Smooth muscle cell (in vitro differentiated cells): ENCODE data around the gene GORASP1. TPM values are rescaled to one million over a fixed set of nuclear protein-coding genes. Genes with fewer than 3 reads are reported as not detected.

Experiments used
- DNase-seq: peaks from one replicate; lab custom pipeline; 2025; ENCODE audit not compliant: unreplicated experiment; lab: John Stamatoyannopoulos, UW
- H2AFZ ChIP-seq: fragments of 200-600 bp; sonication (generic); 2 replicates; pipeline ENCODE4 v1.6.0; 2016; ENCODE audit warnings: antibody characterized with exemption, low read depth, mild to moderate bottlenecking
- H3F3A ChIP-seq: fragments of 200-600 bp; sonication (generic); 2 replicates; pipeline ENCODE4 v1.6.0; 2017; ENCODE audit warnings: antibody characterized with exemption, low read depth
- H3K27ac ChIP-seq: fragments of 200-600 bp; sonication (generic); 2 replicates; pipeline ENCODE4 v1.5.1; 2016; ENCODE audit warnings: low read depth, mild to moderate bottlenecking
- H3K27me3 ChIP-seq: fragments of 200-600 bp; sonication (generic); 2 replicates; pipeline ENCODE4 v1.6.1; 2016; ENCODE audit warnings: low read depth, mild to moderate bottlenecking
- H3K36me3 ChIP-seq: fragments of 200-600 bp; sonication (generic); 2 replicates; pipeline ENCODE4 v1.5.1; 2016; ENCODE audit warnings: low read depth
- H3K4me1 ChIP-seq: fragments of 200-600 bp; sonication (generic); 2 replicates; pipeline ENCODE4 v1.5.1; 2016; ENCODE audit warnings: low read depth
- H3K4me2 ChIP-seq: fragments of 200-600 bp; sonication (generic); 2 replicates; pipeline ENCODE4 v1.6.0; 2016; ENCODE audit warnings: mild to moderate bottlenecking
- H3K4me3 ChIP-seq: fragments of 200-600 bp; sonication (generic); 2 replicates; pipeline ENCODE4 v1.5.1; 2016; ENCODE audit warnings: mild to moderate bottlenecking
- H3K79me2 ChIP-seq: fragments of 200-600 bp; sonication (generic); 2 replicates; pipeline ENCODE4 v1.6.0; 2016; ENCODE audit warnings: low read depth, mild to moderate bottlenecking
- H3K9ac ChIP-seq: fragments of 200-600 bp; sonication (generic); 2 replicates; pipeline ENCODE4 v1.6.0; 2016; ENCODE audit warnings: low read depth
- H3K9me3 ChIP-seq: fragments of 200-600 bp; sonication (generic); replicated peaks from 2 replicates; pipeline ENCODE4 v1.5.1; 2016; ENCODE audit warnings: low read depth
- H4K20me1 ChIP-seq: fragments of 200-600 bp; sonication (generic); 2 replicates; pipeline ENCODE4 v1.6.0; 2016; ENCODE audit warnings: low read depth
- CTCF ChIP-seq: fragments of 200-600 bp; sonication (generic); IDR thresholded peaks from 2 replicates; pipeline ENCODE4 v1.5.1; 2017; ENCODE audit warnings: borderline replicate concordance, mild to moderate bottlenecking, antibody characterized with exemption; ENCODE audit not compliant: insufficient read depth, poor library complexity, severe bottlenecking
- WGBS: methylation state at CpG from one replicate; pipeline ENCODE4 v1.1.7; 2016; ENCODE audit warnings: low lambda C conversion rate; 5-methylcytosine and 5-hydroxymethylcytosine counted together
- polyA plus RNA-seq: library from polyadenylated mRNA; unstranded; fragments of >200 nt; fragmentation: Nextera tagmentation; extraction: Ambion mirVana; gene quantifications from 2 replicates; pipeline ENCODE4 v1.2.1, GENCODE V29; 2016
- total RNA-seq: library from RNA; depleted of rRNA; stranded (reverse); fragments of >200 nt; gene quantifications from 2 replicates; pipeline ENCODE4 v1.2.3, GENCODE V29; 2014

Gene GORASP1
- total and polyA plus RNA-seq, 2 experiments from 2014 or later = 29.5 to 41.6 TPM

GRCh38 chr3:39056151-39056550 lies 51.3 kb downstream of the GORASP1 start:
- Histone ChIP-seq H4K20me1 (peaks cover 56% of the 10 kb centered on the region), H2AFZ (no peak overlapping the region), H3K4me3 (no peak overlapping the region), H3K9ac (no peak overlapping the region), H3K4me1 (peaks cover 11% of the 10 kb centered on the region), H3K27ac (no peak overlapping the region), H3K27me3 (no peaks in the 10 kb centered on the region), H3K9me3 (no peaks in the 10 kb centered on the region), H3K79me2 (peaks cover 89% of the 10 kb centered on the region), H3K36me3 (no peaks in the 10 kb centered on the region), H3F3A (no peaks in the 10 kb centered on the region), H3K4me2 (no peak overlapping the region)
- no peak for DNase-seq
- no peak for TF ChIP-seq CTCF
- 98% methylated on average over 3 of the region's 3 CpGs for WGBS

GRCh38 chr3:39053696-39054095 lies 53.7 kb downstream of the GORASP1 start:
- H3K4me2 ChIP-seq = peak overlapping the region; percentile 96
- no peaks in the 10 kb centered on the region for H3K27me3 ChIP-seq
- no peak for DNase-seq
- H2AFZ ChIP-seq = no peak overlapping the region
- peaks cover 47% of the 10 kb centered on the region for H4K20me1 ChIP-seq
- no peak overlapping the region for H3K9ac ChIP-seq
- no peak overlapping the region for H3K4me3 ChIP-seq
- H3F3A ChIP-seq = no peaks in the 10 kb centered on the region
- TF ChIP-seq CTCF = no peak
- peaks cover 66% of the 10 kb centered on the region for H3K79me2 ChIP-seq
- no peak overlapping the region for H3K27ac ChIP-seq
- WGBS = 95% methylated on average over 2 of the region's 2 CpGs
- H3K4me1 ChIP-seq = peaks cover 11% of the 10 kb centered on the region
- no peaks in the 10 kb centered on the region for H3K9me3 ChIP-seq
- no peaks in the 10 kb centered on the region for H3K36me3 ChIP-seq

GRCh38 chr3:39052583-39052982 lies 54.8 kb downstream of the GORASP1 start:
- TF ChIP-seq CTCF = no peak
- Histone ChIP-seq H3K9me3 (no peaks in the 10 kb centered on the region), H4K20me1 (peaks cover 36% of the 10 kb centered on the region), H3K36me3 (no peaks in the 10 kb centered on the region), H3K4me3 (peak overlapping the region; percentile 84), H3K4me1 (peaks cover 11% of the 10 kb centered on the region), H3K4me2 (peak overlapping the region; percentile 96), H3K9ac (peak overlapping the region; percentile 98), H3K79me2 (peaks cover 56% of the 10 kb centered on the region), H3K27me3 (no peaks in the 10 kb centered on the region), H3F3A (no peaks in the 10 kb centered on the region), H2AFZ (peak overlapping the region; percentile 91), H3K27ac (peak overlapping the region; percentile 93)
- 6% methylated on average over 11 of the region's 11 CpGs for WGBS
- no peak for DNase-seq

- Histone ChIP-seq H4K20me1 (peaks cover 34% of the 10 kb centered on the region), H3K4me2 (peak within 1 kb of the TSS; percentile 96), H3F3A (no peaks in the 10 kb centered on the region), H3K4me3 (peak within 1 kb of the TSS; percentile 84), H3K27ac (peak within 1 kb of the TSS; percentile 93), H3K4me1 (peaks cover 11% of the 10 kb centered on the region), H3K9me3 (no peaks in the 10 kb centered on the region), H3K36me3 (no peaks in the 10 kb centered on the region), H3K27me3 (no peaks in the 10 kb centered on the region), H2AFZ (peak within 1 kb of the TSS; percentile 91), H3K79me2 (peaks cover 49% of the 10 kb centered on the region), H3K9ac (peak within 1 kb of the TSS; percentile 98)
- 3% methylated on average over 58 of the region's 68 CpGs for WGBS
- no peak for TF ChIP-seq CTCF
- peak; percentile 48 for DNase-seq
Measured at GRCh38 chr3:39051649-39052561, 55.5 kb downstream of the GORASP1 start, which contains the start of the genes SCN11A and WDR48. TSS of gene SCN11A (minus strand) at chr3:39051944. CDS start at chr3:38950362, 101,582 bp downstream. TSS of gene WDR48 (plus strand) at chr3:39052016. CDS start at chr3:39052026, 10 bp downstream.
